Airway epithelial cell (primary cell): Measurements from ENCODE around the gene NCR2. TPM values are rescaled to one million over a fixed set of nuclear protein-coding genes. Genes with fewer than 3 reads are reported as not detected.

Experiments
- total RNA-seq: library from RNA; depleted of rRNA; stranded (reverse); fragments of >200 nt; gene quantifications from 2 replicates; pipeline ENCODE4 v1.2.3, GENCODE V29; 2015

Gene NCR2
- total RNA-seq = not detected in 2 replicates

GRCh38 chr6:41335296-41335695 is at the start of gene NCR2:
TSS of gene NCR2 (plus strand) at chr6:41335608. CDS start at chr6:41335877, 269 bp downstream.

GRCh38 chr6:41286544-41287346 is 48.7 kb upstream of the NCR2 start, which contains the start of gene TREM1:
TSS of gene TREM1 (minus strand) at chr6:41286682. CDS start at chr6:41286655, 27 bp downstream.

Other genes with a start within 250 kb of the NCR2 start
- not detected in 2 replicates for gene TREML1, start 181.3 kb upstream of the NCR2 start, total RNA-seq
- 7.9 and 10.3 TPM in 2 replicates for gene TREM2, start 172.5 kb upstream of the NCR2 start, total RNA-seq
- not detected in 2 replicates for gene TREML2, start 134.5 kb upstream of the NCR2 start, total RNA-seq
- gene TREML4, start 107.3 kb upstream of the NCR2 start, total RNA-seq = not detected in 2 replicates
- 3.0 and 6.2 TPM in 2 replicates for gene TREM1, start 48.9 kb upstream of the NCR2 start, total RNA-seq
- gene FOXP4, start 210.8 kb downstream of the NCR2 start, total RNA-seq = 8.2 and 13.2 TPM in 2 replicates